ENCODE measurements around the gene ABCB11.
A peak's percentile ranks its signal among the peaks of the same experiment; 100 is the strongest.
"Not testable (repeated sequence)": the region's sequence is repeated elsewhere in the genome, so short reads cannot be mapped to it uniquely, and the experiment has no call there.

ABCB11 gene

GRCh38 chr2:168926621-168927386 lies 104.3 kb downstream of the ABCB11 start:
- no peak for DNase-seq

GRCh38 chr2:168920504-168921157 lies 110.5 kb downstream of the ABCB11 start:
- peak; percentile 30 for DNase-seq

- no peak for DNase-seq
Measured at GRCh38 chr2:168916331-168916675, 114.8 kb downstream of the ABCB11 start.

- no peak for DNase-seq
Measured at GRCh38 chr2:168915441-168916330, 115.4 kb downstream of the ABCB11 start.

DNA sequence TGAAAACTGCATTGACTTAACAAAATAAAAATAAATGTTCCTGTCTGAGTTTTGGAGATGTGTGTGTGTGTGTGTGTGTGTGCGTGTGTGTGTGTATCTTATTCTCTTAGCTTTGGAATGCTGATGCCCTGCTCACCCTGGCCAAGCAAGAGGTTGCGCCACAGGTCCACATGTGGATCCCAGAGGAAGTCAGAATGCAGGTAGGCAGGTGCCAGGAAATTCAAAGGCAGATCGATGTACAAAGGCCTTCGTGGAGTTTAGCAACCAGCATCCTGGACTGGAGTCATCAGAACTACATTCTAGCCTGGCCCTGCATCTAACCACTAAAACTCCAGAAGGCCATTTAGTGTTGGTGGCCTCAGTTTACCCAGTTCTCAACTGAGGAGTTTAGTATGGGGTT lies 117.6 kb downstream of the ABCB11 start:
- DNase-seq: no peak

GRCh38 chr2:168912901-168913369 lies 118.2 kb downstream of the ABCB11 start:
- peak; percentile 58 for DNase-seq

GRCh38 chr2:168912466-168912865 lies 118.7 kb downstream of the ABCB11 start:
- no peak for DNase-seq

GRCh38 chr2:168910330-168910729 lies 120.8 kb downstream of the ABCB11 start:
- DNase-seq: no peak

DNA sequence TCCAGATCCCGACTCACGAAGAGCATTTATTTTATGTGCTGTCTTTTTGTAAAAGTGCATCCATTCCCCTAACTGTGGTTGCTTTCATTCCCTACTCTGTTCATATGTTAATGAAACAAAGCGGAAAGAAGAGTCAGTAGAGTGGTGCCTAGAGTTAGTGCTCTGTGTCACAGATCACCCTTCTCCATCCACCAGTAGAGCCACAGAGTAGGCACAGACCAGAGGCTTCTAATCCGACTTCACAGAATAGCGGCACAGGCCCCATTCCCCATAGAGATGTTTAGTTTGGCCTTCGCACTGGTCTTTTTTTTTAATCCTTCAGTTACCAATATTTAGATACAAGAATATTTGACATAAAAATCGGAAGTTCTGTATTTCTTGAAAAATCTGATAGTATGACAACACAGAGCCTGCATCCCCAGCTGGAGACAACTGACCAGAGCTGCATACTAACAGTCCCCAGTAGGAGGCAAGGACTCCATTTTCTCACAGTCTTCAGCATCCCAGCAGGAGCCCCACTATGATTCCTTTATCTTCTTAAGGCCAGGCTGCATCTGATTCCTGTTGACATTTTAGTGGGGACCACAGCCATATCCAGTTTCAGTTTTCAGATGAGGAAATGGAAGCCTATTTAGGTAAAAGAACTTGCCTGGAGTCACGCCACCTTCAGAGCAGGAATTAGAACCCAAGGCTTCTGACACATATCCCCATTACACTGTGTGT lies 123.0 kb downstream of the ABCB11 start:
- no peak for DNase-seq

GRCh38 chr2:168904358-168904757 lies 126.8 kb downstream of the ABCB11 start:
- DNase-seq: no peak

- DNase-seq: no peak
Measured at GRCh38 chr2:168903888-168904287, 127.2 kb downstream of the ABCB11 start.

GRCh38 chr2:168901003-168901402 lies 130.1 kb downstream of the ABCB11 start, which contains the start of gene G6PC2:
Gene G6PC2 (plus strand): TSS chr2:168901291. CDS start chr2:168901332, 41 bp downstream.
- no peak for DNase-seq

DNA sequence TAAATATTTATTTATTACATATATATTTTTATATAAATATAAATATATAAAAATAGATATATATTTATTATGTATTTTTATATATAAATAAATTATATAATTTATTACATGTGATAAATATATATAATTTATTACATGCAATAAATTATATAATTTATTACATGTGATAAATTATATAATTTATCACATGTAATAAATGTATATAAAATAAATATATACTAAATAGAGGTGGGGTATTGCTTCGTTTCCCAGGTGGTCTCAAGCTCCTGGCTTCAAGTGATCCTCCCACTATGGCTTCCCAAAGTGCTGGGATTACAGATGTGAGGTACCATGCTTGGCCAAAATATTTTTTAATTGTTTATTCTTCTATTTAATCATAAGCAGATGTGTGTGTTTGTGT lies 133.7 kb downstream of the ABCB11 start:
- DNase-seq: no peak

GRCh38 chr2:168896783-168897182 lies 134.3 kb downstream of the ABCB11 start:
- DNase-seq: no peak

DNA sequence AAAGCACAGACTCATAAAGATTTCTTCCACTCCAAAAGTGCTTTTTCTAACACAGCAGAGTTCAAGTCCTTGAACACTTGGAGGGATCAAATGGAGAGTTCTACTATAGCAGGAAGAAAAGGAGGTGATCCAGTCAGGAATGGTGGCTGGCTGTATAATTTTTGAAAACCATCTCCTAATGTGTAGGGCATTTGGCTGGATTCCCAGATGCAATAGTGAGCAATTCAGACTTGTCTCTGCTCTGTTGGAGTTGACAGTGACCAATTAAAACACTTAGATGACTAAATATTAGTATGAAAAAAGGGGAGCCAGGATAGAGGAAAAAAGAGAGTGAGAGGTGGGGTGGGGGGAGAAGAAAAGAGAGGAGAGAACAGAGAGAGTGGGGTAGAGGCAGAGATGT lies 135.4 kb downstream of the ABCB11 start:
- no peak for DNase-seq

DNA sequence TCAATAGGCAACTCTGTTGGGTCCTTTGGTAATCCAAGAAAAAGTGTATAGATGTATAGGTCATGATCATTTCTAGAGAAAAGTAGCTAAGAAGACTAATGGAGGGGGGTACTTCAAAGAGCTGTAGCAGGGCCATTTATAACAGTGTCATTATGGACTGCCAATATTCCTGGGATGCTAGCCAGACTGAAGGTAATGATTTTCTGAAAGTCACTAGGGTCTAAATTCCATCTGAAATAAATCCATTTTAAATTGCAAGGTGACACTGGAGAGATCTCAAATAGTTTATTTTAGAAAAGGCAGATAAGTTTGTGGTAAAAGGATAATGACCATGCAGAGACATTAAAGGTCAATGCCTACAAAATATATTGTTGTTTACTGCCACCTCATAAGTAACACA lies 136.4 kb downstream of the ABCB11 start:
- no peak for DNase-seq

DNA sequence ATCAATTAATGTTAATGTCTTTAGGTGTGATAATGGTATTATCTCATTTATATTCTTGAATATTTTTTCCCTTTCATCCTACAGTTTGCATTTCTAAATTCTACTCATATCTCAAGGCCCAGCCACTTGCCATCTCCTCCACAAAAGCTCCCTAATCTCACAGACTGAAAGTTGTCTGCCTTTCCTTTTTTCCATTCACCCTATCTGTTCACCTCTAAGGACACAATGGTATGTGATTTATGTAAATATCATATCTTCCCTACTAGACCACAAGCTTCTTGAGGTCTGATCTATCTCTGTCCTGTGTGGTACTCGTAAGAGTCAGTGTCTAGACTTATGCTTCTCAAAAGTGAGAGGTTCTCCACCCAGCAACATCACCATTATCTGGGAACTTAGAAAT lies 137.0 kb downstream of the ABCB11 start:
- DNase-seq: no peak

- DNase-seq: no peak
Measured at GRCh38 chr2:168892327-168892726, 138.8 kb downstream of the ABCB11 start.

DNA sequence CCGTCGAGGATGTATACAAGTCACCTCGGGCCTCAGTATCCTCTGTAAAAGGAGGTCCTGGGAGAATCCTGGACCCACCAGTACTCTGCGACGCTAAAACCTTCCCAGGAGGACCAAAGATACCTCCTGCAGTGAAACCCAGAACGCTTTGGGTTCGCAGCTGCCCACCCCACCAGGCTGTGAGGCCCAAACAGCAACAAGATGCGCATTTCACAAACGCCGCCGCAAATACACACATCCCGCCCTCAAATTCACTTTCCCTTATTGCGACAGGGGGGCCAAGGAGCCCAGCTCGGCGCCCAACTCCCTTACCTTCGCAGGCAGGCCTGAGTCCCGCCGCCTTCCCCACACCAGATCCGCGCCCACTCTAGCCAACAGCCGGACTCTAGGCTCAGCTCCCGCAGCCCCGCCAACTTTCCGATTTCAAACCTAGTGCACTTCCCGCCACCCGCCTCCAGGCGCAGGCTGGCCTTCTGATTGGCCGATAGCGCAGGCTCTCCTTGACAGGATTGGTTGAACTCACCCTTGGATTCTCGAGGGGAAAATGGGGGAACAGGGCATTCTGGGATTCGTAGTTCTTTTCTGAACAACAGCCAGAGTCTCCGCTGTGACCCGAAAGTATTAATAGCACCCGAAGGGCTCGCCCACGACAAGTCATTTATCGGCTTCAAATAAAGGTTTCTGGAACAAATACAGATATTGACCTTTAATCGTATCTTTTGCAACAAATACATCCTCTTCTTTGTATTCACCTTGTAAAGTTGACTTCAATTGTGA lies 140.9 kb downstream of the ABCB11 start, which contains the start of gene SPC25:
Gene SPC25, minus strand, starts transcription at position 425 of the 777 bp plus-strand sequence. CDS start 911 bp downstream, outside the sequence.
- peak; percentile 80 for DNase-seq

- no peak for DNase-seq
Measured at GRCh38 chr2:168889635-168890005, 141.5 kb downstream of the ABCB11 start.

GRCh38 chr2:168884975-168885374 lies 146.1 kb downstream of the ABCB11 start:
- DNase-seq: no peak

DNA sequence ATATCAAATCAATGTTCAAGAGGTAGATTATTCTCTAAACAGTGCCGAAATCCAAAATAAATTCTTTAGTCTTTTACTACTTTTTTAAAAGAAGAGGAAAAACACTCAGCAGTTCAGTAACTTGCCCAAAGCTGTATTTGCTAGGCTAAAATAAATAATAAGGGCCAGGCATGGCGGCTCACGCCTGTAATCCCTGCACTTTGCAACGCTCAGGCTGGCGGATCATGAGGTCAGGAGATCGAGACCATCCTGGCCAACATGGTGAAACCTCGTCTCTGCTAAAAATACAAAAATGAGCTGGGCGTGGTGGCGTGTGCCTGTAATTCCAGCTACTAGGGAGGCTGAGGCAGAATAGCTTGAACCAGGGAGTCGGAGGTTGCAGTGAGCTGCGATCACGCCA lies 149.0 kb downstream of the ABCB11 start:
- not testable (repeated sequence) for DNase-seq

Data from NCI-H510A treated with DMSO at 0.1 percent for 48 hours (cell line).